ENCODE results near the gene KAZN.
"Not testable (repeated sequence)": the region's sequence is repeated elsewhere in the genome, so short reads cannot be mapped to it uniquely, and the experiment has no call there.

KAZN gene

GRCh38 chr1:14955402-14955801 lies 356.9 kb downstream of the KAZN start:
- in situ Hi-C loops (cut with HindIII; ENCODE audit: low pct_ligation_motif_present, low pct_unique_long_range_greater_than_20kb, low sequenced_read_pairs) = no loop called here
- no peak for DNase-seq

- in situ Hi-C loops (cut with HindIII; ENCODE audit: low pct_ligation_motif_present, low pct_unique_long_range_greater_than_20kb, low sequenced_read_pairs) = no loop called here
- DNase-seq = no peak
Measured at GRCh38 chr1:14955976-14956375, 357.5 kb downstream of the KAZN start.

GRCh38 chr1:14956579-14957195 lies 358.2 kb downstream of the KAZN start:
- in situ Hi-C loops (cut with HindIII; ENCODE audit: low pct_ligation_motif_present, low pct_unique_long_range_greater_than_20kb, low sequenced_read_pairs) = no loop called here
- no peak for DNase-seq

GRCh38 chr1:14957375-14958098 lies 359.1 kb downstream of the KAZN start:
- DNase-seq = no peak
- in situ Hi-C loops (cut with HindIII; ENCODE audit: low pct_ligation_motif_present, low pct_unique_long_range_greater_than_20kb, low sequenced_read_pairs) = no loop called here

GRCh38 chr1:14958249-14959058 lies 360.0 kb downstream of the KAZN start:
- no peak for DNase-seq
- in situ Hi-C loops (cut with HindIII; ENCODE audit: low pct_ligation_motif_present, low pct_unique_long_range_greater_than_20kb, low sequenced_read_pairs) = no loop called here

- in situ Hi-C loops (cut with HindIII; ENCODE audit: low pct_ligation_motif_present, low pct_unique_long_range_greater_than_20kb, low sequenced_read_pairs) = no loop called here
- DNase-seq = no peak
Measured at GRCh38 chr1:14959059-14959694, 360.7 kb downstream of the KAZN start.

- no peak for DNase-seq
Measured at GRCh38 chr1:14961661-14962267, 363.3 kb downstream of the KAZN start.

GRCh38 chr1:14962407-14962806 lies 363.9 kb downstream of the KAZN start:
- in situ Hi-C loops (cut with HindIII; ENCODE audit: low pct_ligation_motif_present, low pct_unique_long_range_greater_than_20kb, low sequenced_read_pairs) = no loop called here
- no peak for DNase-seq

More at GRCh38 chr1:14961661-14962267, 363.3 kb downstream of the KAZN start:
- in situ Hi-C loops (cut with HindIII; ENCODE audit: low pct_ligation_motif_present, low pct_unique_long_range_greater_than_20kb, low sequenced_read_pairs) = no loop called here

- in situ Hi-C loops (cut with HindIII; ENCODE audit: low pct_ligation_motif_present, low pct_unique_long_range_greater_than_20kb, low sequenced_read_pairs) = not testable (repeated sequence)
- DNase-seq = peak; percentile 53
Measured at GRCh38 chr1:14963791-14964710, 365.6 kb downstream of the KAZN start.

- in situ Hi-C loops (cut with HindIII; ENCODE audit: low pct_ligation_motif_present, low pct_unique_long_range_greater_than_20kb, low sequenced_read_pairs) = no loop called here
- DNase-seq = no peak
Measured at GRCh38 chr1:14964711-14965055, 366.2 kb downstream of the KAZN start.

GRCh38 chr1:14968251-14968851 lies 369.9 kb downstream of the KAZN start:
- peak; percentile 33 for DNase-seq
- in situ Hi-C loops (cut with HindIII; ENCODE audit: low pct_ligation_motif_present, low pct_unique_long_range_greater_than_20kb, low sequenced_read_pairs) = no loop called here

- in situ Hi-C loops (cut with HindIII; ENCODE audit: low pct_ligation_motif_present, low pct_unique_long_range_greater_than_20kb, low sequenced_read_pairs) = no loop called here
- no peak for DNase-seq
Measured at GRCh38 chr1:14969006-14969405, 370.5 kb downstream of the KAZN start.

GRCh38 chr1:14970115-14970798 lies 371.8 kb downstream of the KAZN start:
- in situ Hi-C loops (cut with HindIII; ENCODE audit: low pct_ligation_motif_present, low pct_unique_long_range_greater_than_20kb, low sequenced_read_pairs) = no loop called here
- DNase-seq = peak; percentile 82

GRCh38 chr1:14970799-14971141 lies 372.3 kb downstream of the KAZN start:
- DNase-seq = no peak
- in situ Hi-C loops (cut with HindIII; ENCODE audit: low pct_ligation_motif_present, low pct_unique_long_range_greater_than_20kb, low sequenced_read_pairs) = no loop called here

GRCh38 chr1:14971221-14971620 lies 372.7 kb downstream of the KAZN start:
- DNase-seq = no peak
- in situ Hi-C loops (cut with HindIII; ENCODE audit: low pct_ligation_motif_present, low pct_unique_long_range_greater_than_20kb, low sequenced_read_pairs) = no loop called here

GRCh38 chr1:14972107-14972506 lies 373.6 kb downstream of the KAZN start:
- in situ Hi-C loops (cut with HindIII; ENCODE audit: low pct_ligation_motif_present, low pct_unique_long_range_greater_than_20kb, low sequenced_read_pairs) = no loop called here

GRCh38 chr1:14973773-14974172 lies 375.3 kb downstream of the KAZN start:
- DNase-seq = no peak
- in situ Hi-C loops (cut with HindIII; ENCODE audit: low pct_ligation_motif_present, low pct_unique_long_range_greater_than_20kb, low sequenced_read_pairs) = no loop called here

More at GRCh38 chr1:14972107-14972506, 373.6 kb downstream of the KAZN start:
- no peak for DNase-seq
